Activated CD4-positive, CD25-positive, alpha-beta regulatory T cell (primary cell): ENCODE measurements around the gene PKLR.
A peak's percentile ranks its signal among the peaks of the same experiment; 100 is the strongest.
"Not testable (repeated sequence)": the region's sequence is repeated elsewhere in the genome, so short reads cannot be mapped to it uniquely, and the experiment has no call there.

ENCODE experiments used
- DNase-seq, 4 experiments: peaks; one replicate each; lab custom pipeline; 2025; lab: John Stamatoyannopoulos, UW

The PKLR gene

GRCh38 chr1:155301342-155301841 lies at the start of gene PKLR:
Gene PKLR, minus strand, starts transcription at chr1:155301438. Its CDS starts 43 bp downstream, at chr1:155301395.
- no peak for DNase-seq

GRCh38 chr1:155342842-155343241 lies 41.6 kb upstream of the PKLR start:
- DNase-seq = no peak

- no peak for DNase-seq
Observed at GRCh38 chr1:155339515-155340097, 38.4 kb upstream of the PKLR start.

GRCh38 chr1:155334962-155335361 lies 33.7 kb upstream of the PKLR start:
- DNase-seq = no peak

- no peak for DNase-seq
Observed at GRCh38 chr1:155329980-155330598, 28.9 kb upstream of the PKLR start.

- DNase-seq = not testable (repeated sequence)
Observed at GRCh38 chr1:155328856-155329255, 27.6 kb upstream of the PKLR start.

GRCh38 chr1:155327981-155328380 lies 26.7 kb upstream of the PKLR start:
- no peak for DNase-seq

- DNase-seq = no peak
Observed at GRCh38 chr1:155326631-155327037, 25.4 kb upstream of the PKLR start.

GRCh38 chr1:155326020-155326526 lies 24.8 kb upstream of the PKLR start:
- no peak for DNase-seq

- DNase-seq = no peak
Observed at GRCh38 chr1:155325603-155325893, 24.3 kb upstream of the PKLR start.

GRCh38 chr1:155324717-155325602 lies 23.7 kb upstream of the PKLR start:
- no peak for DNase-seq

GRCh38 chr1:155324037-155324716 lies 22.9 kb upstream of the PKLR start:
- DNase-seq = peak; percentile 66 to 77 (median 72)

- DNase-seq = peak; percentile 55 to 65 (median 58)
Observed at GRCh38 chr1:155323729-155324036, 22.4 kb upstream of the PKLR start.

- DNase-seq = peak; percentile 75 to 88 (median 82)
Observed at GRCh38 chr1:155322953-155323728, 21.9 kb upstream of the PKLR start.

- no peak for DNase-seq
Observed at GRCh38 chr1:155322571-155322952, 21.3 kb upstream of the PKLR start.

- DNase-seq = no peak
Observed at GRCh38 chr1:155321639-155322503, 20.6 kb upstream of the PKLR start.

- DNase-seq = peak in 3 of 4 experiments; percentile 39 to 45 (median 40)
Observed at GRCh38 chr1:155320661-155321617, 19.7 kb upstream of the PKLR start, which contains the start of gene RUSC1. Gene RUSC1, plus strand, starts transcription at chr1:155320894. Its CDS starts 880 bp downstream, at chr1:155321774.

GRCh38 chr1:155320252-155320651 lies 19.0 kb upstream of the PKLR start:
- DNase-seq = no peak

GRCh38 chr1:155319536-155319935 lies 18.3 kb upstream of the PKLR start:
- DNase-seq = no peak
